GM12872 (cell line): ENCODE results near the gene LRRC71.

Experiments
- CTCF ChIP-seq: IDR thresholded peaks from 3 replicates; pipeline ENCODE4 v1.5.1; 2011; ENCODE audit warnings: low read depth, mild to moderate bottlenecking, low read length, moderate library complexity; ENCODE audit not compliant: insufficient read depth

The LRRC71 gene

GRCh38 chr1:156920233-156921052 lies at the start of gene LRRC71:
LRRC71 (plus strand) TSS chr1:156920632; CDS start chr1:156920804, 172 bp downstream.
- TF ChIP-seq CTCF, result peak; percentile 43; the same call in 2 of the 3 replicates

- no peak for TF ChIP-seq CTCF
Measured at GRCh38 chr1:156873659-156874058, 46.8 kb upstream of the LRRC71 start.

DNA sequence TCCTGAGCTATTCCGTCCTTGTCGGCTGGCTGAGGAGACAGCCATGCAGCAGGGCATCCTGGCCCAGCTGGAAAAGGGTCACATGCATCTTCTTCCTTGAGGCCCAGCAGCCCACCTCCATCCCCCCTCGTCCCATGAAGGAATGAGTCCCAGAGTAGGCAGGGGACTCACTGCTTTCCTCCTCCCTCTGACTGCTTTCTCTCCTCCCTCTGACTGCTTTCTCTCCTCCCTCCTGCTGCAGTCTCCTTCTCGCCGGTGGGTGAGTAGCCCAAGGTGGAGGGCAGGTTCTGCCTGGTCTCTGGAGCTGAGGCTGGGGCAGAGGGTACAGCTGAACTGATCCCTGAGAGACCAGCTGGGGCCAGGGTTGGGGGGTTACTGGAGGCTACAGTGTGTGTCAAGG lies 46.3 kb upstream of the LRRC71 start:
- no peak for TF ChIP-seq CTCF

- TF ChIP-seq CTCF, result no peak
Measured at GRCh38 chr1:156874572-156875340, 45.7 kb upstream of the LRRC71 start.

GRCh38 chr1:156875341-156875615 lies 45.2 kb upstream of the LRRC71 start:
- TF ChIP-seq CTCF, result no peak

DNA sequence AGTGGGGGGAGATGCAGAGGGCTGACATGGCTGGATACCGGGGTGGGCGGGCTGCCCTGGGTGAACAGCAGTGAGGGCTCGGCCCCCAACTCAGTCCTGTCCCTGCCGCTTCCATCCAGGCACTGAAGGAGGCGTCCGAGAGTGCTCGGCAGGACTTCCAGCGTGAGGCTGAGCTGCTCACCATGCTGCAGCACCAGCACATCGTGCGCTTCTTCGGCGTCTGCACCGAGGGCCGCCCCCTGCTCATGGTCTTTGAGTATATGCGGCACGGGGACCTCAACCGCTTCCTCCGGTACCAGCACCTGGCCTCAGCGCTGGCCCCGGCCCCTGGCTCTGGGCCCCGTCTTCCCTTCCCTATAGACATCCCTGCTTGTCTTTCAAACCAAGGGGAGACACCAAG lies 44.2 kb upstream of the LRRC71 start:
- no peak for TF ChIP-seq CTCF

- TF ChIP-seq CTCF, result no peak
Measured at GRCh38 chr1:156877433-156878170, 42.8 kb upstream of the LRRC71 start.
